IMR-90 (cell line): ENCODE measurements around the gene LUZP2. TPM values are rescaled to one million over a fixed set of nuclear protein-coding genes. Genes with fewer than 3 reads are reported as not detected.

ENCODE experiments used
- ATAC-seq: fragments of 200-7000 bp; cut with Tn5 transposase; 2 replicates; pipeline ENCODE4 v1.9.1; 2020; ENCODE audit warnings: low read depth, mild to moderate bottlenecking, moderate library complexity
- BruUV-seq: library from RNA; stranded (reverse); fragments of 400-500 nt; replicated peaks from 2 replicates; lab custom pipeline; 2021; lab: Mats Ljungman, UMichigan
- CTCF ChIA-PET: fragments of 300-600 bp; formaldehyde crosslinking; extraction: SDS; loops from one replicate; lab custom pipeline; 2021; ENCODE audit warnings: antibody characterized with exemption; lab: Yijun Ruan, JAX
- POLR2A ChIA-PET: fragments of 300-600 bp; sonication (Branson Sonifier 250); formaldehyde crosslinking; loops from one replicate; lab custom pipeline; 2022; ENCODE audit warnings: antibody characterized with exemption; ENCODE audit not compliant: unreplicated experiment; lab: Charles Lee
- DNase-seq: peaks from one replicate; pipeline ENCODE4 v3.0.0; 2013
- H2AFZ ChIP-seq: replicated peaks from 2 replicates; pipeline ENCODE3; 2013; ENCODE audit warnings: low read length, mild to moderate bottlenecking; ENCODE audit not compliant: poor library complexity
- H2AK5ac ChIP-seq: 2 replicates; pipeline ENCODE4 v1.6.1; 2013; ENCODE audit warnings: low read depth, low read length, inconsistent platforms
- H2AK9ac ChIP-seq: replicated peaks from 2 replicates; pipeline ENCODE3; 2013; ENCODE audit warnings: mild to moderate bottlenecking, low read depth, low read length, moderate library complexity; ENCODE audit not compliant: poor library complexity
- H2BK120ac ChIP-seq: 2 replicates; pipeline ENCODE4 v1.6.1; 2013; ENCODE audit warnings: low read depth, low read length, inconsistent platforms
- H2BK15ac ChIP-seq: 3 replicates; pipeline ENCODE4 v1.6.1; 2013; ENCODE audit warnings: low read depth, low read length, inconsistent platforms
- H2BK20ac ChIP-seq: 2 replicates; pipeline ENCODE4 v1.6.1; 2013; ENCODE audit warnings: low read depth, mild to moderate bottlenecking, inconsistent platforms, low read length, moderate library complexity
- H2BK5ac ChIP-seq: 2 replicates; pipeline ENCODE4 v1.6.1; 2013; ENCODE audit warnings: mild to moderate bottlenecking, low read depth, low read length, inconsistent platforms; ENCODE audit not compliant: poor library complexity, severe bottlenecking
- H3K14ac ChIP-seq: replicated peaks from 2 replicates; pipeline ENCODE4 v1.6.1; 2013; ENCODE audit warnings: low read depth, low read length, inconsistent platforms
- H3K18ac ChIP-seq: 2 replicates; pipeline ENCODE4 v1.6.1; 2013; ENCODE audit warnings: low read depth, low read length, control low read depth
- H3K23ac ChIP-seq: 2 replicates; pipeline ENCODE4 v1.6.1; 2013; ENCODE audit warnings: low read depth, low read length, inconsistent platforms
- H3K27ac ChIP-seq: 2 replicates; pipeline ENCODE4 v1.5.1; 2013; ENCODE audit warnings: mild to moderate bottlenecking, control low read depth, low read length; ENCODE audit not compliant: insufficient read depth
- H3K27me3 ChIP-seq: 2 replicates; pipeline ENCODE4 v1.6.1; 2013; ENCODE audit warnings: low read length; ENCODE audit not compliant: control insufficient read depth, insufficient read depth
- H3K36me3 ChIP-seq: 2 replicates; pipeline ENCODE4 v1.6.1; 2013; ENCODE audit warnings: low read length, mixed read lengths; ENCODE audit not compliant: control insufficient read depth, insufficient read depth
- H3K4ac ChIP-seq: 2 replicates; pipeline ENCODE4 v1.6.1; 2013; ENCODE audit warnings: low read depth, low read length, inconsistent platforms
- H3K4me1 ChIP-seq: 2 replicates; pipeline ENCODE4 v1.6.1; 2013; ENCODE audit warnings: low read length, mixed read lengths; ENCODE audit not compliant: control insufficient read depth, insufficient read depth
- H3K4me2 ChIP-seq: 2 replicates; pipeline ENCODE4 v1.6.1; 2013; ENCODE audit warnings: low read depth, mild to moderate bottlenecking, control low read depth, low read length, moderate library complexity
- H3K4me3 ChIP-seq: 2 replicates; pipeline ENCODE4 v1.5.1; 2013; ENCODE audit warnings: low read depth, mild to moderate bottlenecking, control low read depth, low read length, moderate library complexity; ENCODE audit not compliant: insufficient read depth
- H3K56ac ChIP-seq: 2 replicates; pipeline ENCODE4 v1.6.1; 2013; ENCODE audit warnings: low read length, inconsistent platforms; ENCODE audit not compliant: insufficient read depth; ENCODE audit errors: extremely low read depth
- H3K79me1 ChIP-seq, 2 experiments: 2 replicates each; pipeline ENCODE4 v1.6.1; 2013; ENCODE audit warnings: low read length in 2 of 2, inconsistent platforms in 1 of 2, low read depth in 1 of 2
- H3K9ac ChIP-seq: 2 replicates; pipeline ENCODE4 v1.6.1; 2013; ENCODE audit warnings: low read depth, low read length, control low read depth
- H3K9me1 ChIP-seq: 2 replicates; pipeline ENCODE4 v1.6.1; 2013; ENCODE audit warnings: low read length, inconsistent platforms; ENCODE audit not compliant: insufficient read depth
- H3K9me3 ChIP-seq: 2 replicates; pipeline ENCODE4 v1.6.1; 2013; ENCODE audit warnings: low read length; ENCODE audit not compliant: control insufficient read depth, insufficient read depth
- H4K20me1 ChIP-seq: 2 replicates; pipeline ENCODE4 v1.6.1; 2013; ENCODE audit warnings: low read length, inconsistent platforms; ENCODE audit not compliant: insufficient read depth
- H4K5ac ChIP-seq: 2 replicates; pipeline ENCODE4 v1.6.1; 2013; ENCODE audit warnings: mild to moderate bottlenecking, low read depth, low read length, control low read depth
- H4K8ac ChIP-seq, 2 experiments: 2 replicates each; pipeline ENCODE4 v1.6.1; 2013; ENCODE audit warnings: low read depth in 2 of 2, low read length in 2 of 2, control low read depth in 1 of 2, inconsistent platforms in 1 of 2
- H4K91ac ChIP-seq: 2 replicates; pipeline ENCODE4 v1.6.1; 2013; ENCODE audit warnings: low read depth, low read length, inconsistent platforms; ENCODE audit not compliant: insufficient read depth
- BHLHE40 ChIP-seq: fragments of 150-350 bp; IDR thresholded peaks from 2 replicates; pipeline ENCODE4 v1.6.1; 2016; ENCODE audit warnings: mild to moderate bottlenecking, low read depth, low read length
- CHD1 ChIP-seq: IDR thresholded peaks from 2 replicates; pipeline ENCODE4 v1.6.1; 2012; ENCODE audit warnings: low read depth, low read length, improper control_type of control experiment
- FOS ChIP-seq: fragments of 150-350 bp; IDR thresholded peaks from 2 replicates; pipeline ENCODE4 v1.6.1; 2016; ENCODE audit warnings: low read depth, low read length
- WGBS, 2 experiments: methylation state at CpG; one replicate each; pipeline versions ENCODE4 v1.1.5 to v1.1.7; 2013; ENCODE audit warnings: missing lambda C conversion rate in 2 of 2; ENCODE audit not compliant: insufficient read length in 1 of 2; ENCODE audit errors: extremely low coverage in 2 of 2; 5-methylcytosine and 5-hydroxymethylcytosine counted together
- dilution Hi-C: fragments of 300-500 bp; cut with HindIII; formaldehyde crosslinking; loops from one replicate; pipeline ENCODE4 v1.14.3; 2018; ENCODE audit warnings: low sequenced_read_pairs; ENCODE audit not compliant: unreplicated experiment
- in situ Hi-C: fragments of 300-500 bp; cut with MboI; formaldehyde crosslinking; loops from 3 replicates; pipeline ENCODE4 v1.14.3; 2019; ENCODE audit warnings: low sequenced_read_pairs, inconsistent platforms, mixed read lengths
- intact Hi-C: fragments of 100-400 bp; cut with micrococcal nuclease; formaldehyde crosslinking; loops from 2 replicates; pipeline ENCODE4 v1.10.0; 2022
- polyA plus RNA-seq, 3 experiments: library from polyadenylated mRNA; depleted of rRNA; stranded (reverse); fragments of >200 nt; gene quantifications; 2 replicates each; pipeline ENCODE4 v1.2.3, GENCODE V29; 2012; ENCODE audit warnings: low replicate concordance in 1 of 3
- total RNA-seq: library from RNA; depleted of rRNA; stranded (reverse); fragments of >200 nt; gene quantifications from 2 replicates; pipeline ENCODE4 v1.2.3, GENCODE V29; 2012
- TF ChIP-seq, protein P1 (sequence below): conservative IDR thresholded peaks from 2 replicates; pipeline ENCODE4 v1.5.1; 2012; ENCODE audit warnings: mild to moderate bottlenecking, low read depth, low read length, improper control_type of control experiment

The LUZP2 gene
- total and polyA plus RNA-seq, 2 of the 4 experiments (the other 2 are of a cell fraction), result 0.89 to 2.0 TPM

DNA sequence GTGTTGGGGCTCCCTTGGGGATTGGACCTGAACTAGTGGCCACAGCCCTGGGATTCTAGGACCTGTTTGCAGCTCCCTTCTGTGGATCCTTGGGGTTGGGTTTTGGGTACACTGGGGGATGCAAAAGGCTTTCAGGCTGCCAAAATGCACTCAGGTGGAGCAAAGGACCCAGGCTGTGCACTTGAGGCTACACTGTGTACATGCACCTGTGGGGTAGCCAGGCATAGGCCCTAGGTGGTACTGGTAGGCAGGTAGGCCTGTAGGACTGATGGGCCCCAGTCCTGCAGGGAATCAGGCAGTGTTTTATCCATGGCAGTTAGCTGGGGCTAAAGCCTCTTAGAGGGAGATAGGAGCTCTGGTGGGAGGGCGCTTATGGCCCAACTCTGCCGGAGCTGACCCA is 542.3 kb downstream of the LUZP2 start:
- ChIA-PET POLR2A (no interaction called here), CTCF (no interaction called here)
- Histone ChIP-seq H3K27me3 (no peaks in the 10 kb centered on the region), H3K14ac (no peak overlapping the region), H3K9me1 (no peaks in the 10 kb centered on the region), H2BK15ac (no peak overlapping the region), H3K4me1 (no peaks in the 10 kb centered on the region), H4K8ac (no peak overlapping the region), H2AK9ac (no peak overlapping the region), H3K9ac (no peak overlapping the region), H3K4me3 (no peak overlapping the region), H3K4ac (no peak overlapping the region), H3K18ac (no peak overlapping the region), H2BK120ac (no peak overlapping the region), H2BK20ac (no peak overlapping the region), H2AK5ac (no peak overlapping the region), H3K27ac (no peak overlapping the region), H3K23ac (no peak overlapping the region), H2BK5ac (no peak overlapping the region), H3K56ac (no peak overlapping the region), H3K4me2 (no peak overlapping the region), H3K36me3 (no peaks in the 10 kb centered on the region), H4K5ac (no peak overlapping the region), H3K9me3 (no peaks in the 10 kb centered on the region), H4K20me1 (no peaks in the 10 kb centered on the region), H2AFZ (no peak overlapping the region), H4K91ac (no peak overlapping the region), H3K79me1 (no peaks in the 10 kb centered on the region)
- WGBS, 2 experiments, result no CpG with 5 or more reads among the region's 2 CpGs
- no peak for DNase-seq
- TF ChIP-seq CHD1 (no peak), FOS (no peak), BHLHE40 (no peak)
- TF ChIP-seq, protein P1, sequence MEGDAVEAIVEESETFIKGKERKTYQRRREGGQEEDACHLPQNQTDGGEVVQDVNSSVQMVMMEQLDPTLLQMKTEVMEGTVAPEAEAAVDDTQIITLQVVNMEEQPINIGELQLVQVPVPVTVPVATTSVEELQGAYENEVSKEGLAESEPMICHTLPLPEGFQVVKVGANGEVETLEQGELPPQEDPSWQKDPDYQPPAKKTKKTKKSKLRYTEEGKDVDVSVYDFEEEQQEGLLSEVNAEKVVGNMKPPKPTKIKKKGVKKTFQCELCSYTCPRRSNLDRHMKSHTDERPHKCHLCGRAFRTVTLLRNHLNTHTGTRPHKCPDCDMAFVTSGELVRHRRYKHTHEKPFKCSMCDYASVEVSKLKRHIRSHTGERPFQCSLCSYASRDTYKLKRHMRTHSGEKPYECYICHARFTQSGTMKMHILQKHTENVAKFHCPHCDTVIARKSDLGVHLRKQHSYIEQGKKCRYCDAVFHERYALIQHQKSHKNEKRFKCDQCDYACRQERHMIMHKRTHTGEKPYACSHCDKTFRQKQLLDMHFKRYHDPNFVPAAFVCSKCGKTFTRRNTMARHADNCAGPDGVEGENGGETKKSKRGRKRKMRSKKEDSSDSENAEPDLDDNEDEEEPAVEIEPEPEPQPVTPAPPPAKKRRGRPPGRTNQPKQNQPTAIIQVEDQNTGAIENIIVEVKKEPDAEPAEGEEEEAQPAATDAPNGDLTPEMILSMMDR, result no peak
- intact Hi-C loops, result no loop called here
- no TSS peak for BruUV-seq
- in situ Hi-C loops, result no loop called here
- dilution Hi-C loops, result no loop called here
- ATAC-seq, result no peak
